Superior temporal gyrus (tissue), 1 donor: ENCODE results near the gene THSD4.
A peak's percentile ranks its signal among the peaks of the same experiment; 100 is the strongest.
"Not testable (repeated sequence)": the region's sequence is repeated elsewhere in the genome, so short reads cannot be mapped to it uniquely, and the experiment has no call there.

Source experiments
- DNase-seq: peaks from one replicate; pipeline ENCODE4 v3.0.0-alpha.2; 2016; ENCODE audit errors: extremely low spot score

The THSD4 gene

DNA sequence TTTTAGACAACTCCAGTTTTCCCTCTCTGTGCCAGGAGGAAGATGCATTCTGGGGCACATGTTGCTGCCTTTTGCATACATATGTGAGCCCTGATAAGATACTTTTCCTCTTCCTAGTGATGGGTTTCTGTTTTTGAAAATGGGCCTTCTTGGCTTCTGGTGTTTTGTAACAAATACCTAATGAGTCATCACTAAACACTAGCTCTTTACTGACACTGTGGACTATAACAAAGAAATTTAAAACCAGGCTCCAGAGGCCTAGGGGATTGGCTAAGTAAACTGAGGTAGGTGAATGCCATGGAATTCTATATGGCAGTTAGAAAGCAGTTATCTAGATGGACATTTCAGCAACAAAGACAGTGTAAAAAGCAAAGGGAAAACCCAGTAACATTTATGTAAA is 601.7 kb downstream of the THSD4 start:
- DNase-seq, result no peak

DNA sequence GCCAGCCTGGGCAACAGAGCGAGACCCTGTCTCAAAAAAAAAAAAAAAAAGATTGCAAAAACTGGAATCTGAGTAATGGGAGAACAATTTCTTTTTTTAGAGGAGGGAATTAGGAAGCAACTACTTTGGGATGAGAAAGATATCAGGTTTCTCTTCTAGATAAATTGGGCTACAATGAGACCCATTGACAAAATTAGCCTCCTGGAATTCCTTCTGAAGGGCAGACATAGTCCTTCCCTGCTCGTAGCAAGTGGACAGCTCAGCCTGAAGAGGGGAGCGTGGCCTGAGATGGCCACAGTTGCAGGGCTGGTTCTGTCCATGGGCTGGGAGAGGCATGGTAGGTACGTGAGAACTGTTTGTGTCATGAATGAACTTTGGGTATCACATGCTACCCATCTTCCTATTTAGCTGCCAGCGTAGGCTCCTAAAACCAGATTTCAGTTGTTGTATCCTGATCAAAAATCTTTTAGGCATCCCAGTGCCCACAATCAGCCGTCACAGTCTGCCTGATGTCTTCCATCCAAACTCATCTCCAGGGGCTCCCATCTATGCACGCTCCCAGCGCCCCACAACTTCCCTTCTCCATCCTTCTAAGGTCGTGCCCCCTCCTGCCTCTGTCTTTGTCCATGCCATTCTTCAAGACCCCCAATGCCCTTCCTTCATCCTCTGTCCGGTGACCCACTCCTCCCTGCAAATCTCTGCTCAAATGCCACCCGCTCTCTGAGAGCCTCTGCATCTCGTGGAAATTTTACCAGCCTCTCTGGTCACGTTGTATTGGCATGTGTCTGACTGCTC is 603.0 kb downstream of the THSD4 start:
- DNase-seq, result no peak

DNA sequence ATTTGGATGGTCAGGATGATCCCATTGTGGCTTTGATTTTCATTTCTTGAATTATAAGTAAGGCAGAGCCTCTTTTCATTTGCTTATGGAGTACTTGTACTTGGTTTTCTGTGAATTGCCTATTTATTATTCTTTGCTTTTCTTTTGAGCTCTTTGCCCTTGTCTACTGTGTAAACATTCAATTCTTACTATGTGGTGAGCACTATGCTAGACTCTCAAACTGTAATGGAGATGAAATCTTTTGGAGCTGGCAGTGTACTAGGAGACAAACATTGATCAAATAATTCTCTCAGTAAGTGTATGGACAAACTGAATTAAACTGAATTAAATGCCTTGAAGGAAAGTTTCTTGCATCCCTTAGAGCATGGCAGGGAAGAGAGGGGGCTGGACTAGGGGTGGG is 608.1 kb downstream of the THSD4 start:
- DNase-seq, result no peak

DNA sequence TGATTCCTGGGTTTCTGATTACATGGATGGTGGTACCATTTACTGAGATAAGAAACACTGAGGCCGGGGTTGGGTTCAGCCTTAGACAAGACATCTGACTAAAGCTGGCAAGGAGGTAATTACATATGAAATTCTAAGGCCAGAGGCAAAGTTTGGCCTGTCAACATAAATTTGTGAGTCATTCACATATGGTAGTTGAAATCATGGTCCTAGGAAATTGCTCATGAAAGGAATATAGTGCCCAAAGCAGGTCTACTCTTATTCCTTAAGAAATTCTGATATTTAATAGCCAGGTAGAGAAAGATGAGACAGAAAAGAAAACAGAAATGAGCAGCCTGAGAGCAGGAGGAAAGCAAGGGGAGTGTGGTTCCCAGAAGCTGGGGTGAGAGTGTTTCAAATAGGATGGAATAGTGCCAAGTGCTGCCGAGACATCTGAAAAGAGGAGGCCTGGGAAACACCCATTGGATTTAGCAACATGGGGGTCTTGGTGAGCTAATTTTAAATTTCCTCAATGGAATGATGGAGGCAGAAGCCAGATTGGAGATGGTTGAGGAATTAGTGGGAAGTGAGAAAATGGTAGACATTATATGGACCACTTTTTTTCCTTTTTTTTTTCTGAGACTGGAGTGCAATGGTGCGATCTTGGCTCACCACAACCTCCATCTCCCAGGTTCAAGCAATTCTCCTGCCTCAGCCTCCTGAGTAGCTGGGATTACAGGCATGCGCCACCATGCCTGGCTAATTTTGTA is 610.1 kb downstream of the THSD4 start:
- DNase-seq, result not testable (repeated sequence)

DNA sequence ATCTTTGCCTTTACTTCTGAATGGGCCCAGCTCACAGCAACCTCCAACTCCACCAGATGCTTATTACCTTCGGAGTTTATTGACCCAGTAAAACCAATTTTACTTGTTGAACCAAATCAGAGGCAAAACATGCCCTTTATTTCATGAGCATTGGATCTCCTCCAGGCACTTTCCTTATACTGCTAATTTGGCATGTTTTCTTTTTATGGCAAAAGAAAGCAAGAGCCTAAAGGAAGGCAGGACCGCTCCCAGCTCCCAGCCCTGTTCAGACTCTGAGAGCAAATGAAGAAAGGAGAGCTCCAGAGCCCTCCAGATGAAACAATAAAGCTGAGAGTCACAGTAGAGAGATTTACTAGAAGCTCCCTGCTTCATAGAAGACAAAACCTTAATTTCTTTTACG is 613.6 kb downstream of the THSD4 start:
- no peak for DNase-seq

DNA sequence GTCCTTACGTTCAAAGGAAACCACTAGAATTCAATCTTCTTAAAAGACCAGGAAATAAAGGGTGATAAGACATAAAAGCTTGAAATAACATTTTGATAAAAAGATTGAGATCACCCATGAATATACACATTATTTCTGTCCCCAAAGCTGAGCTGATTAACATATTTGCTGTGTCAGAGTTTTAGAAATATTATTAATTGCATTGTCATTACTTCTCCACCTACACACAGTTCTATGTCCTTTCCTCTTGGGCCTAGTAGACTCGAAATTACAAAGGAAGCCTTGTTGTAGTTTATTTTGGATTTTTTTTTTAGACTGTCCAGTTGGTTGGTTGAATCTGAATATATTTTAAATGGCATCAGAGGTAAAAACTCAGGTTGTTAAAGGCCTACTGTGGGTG is 614.0 kb downstream of the THSD4 start:
- no peak for DNase-seq

DNA sequence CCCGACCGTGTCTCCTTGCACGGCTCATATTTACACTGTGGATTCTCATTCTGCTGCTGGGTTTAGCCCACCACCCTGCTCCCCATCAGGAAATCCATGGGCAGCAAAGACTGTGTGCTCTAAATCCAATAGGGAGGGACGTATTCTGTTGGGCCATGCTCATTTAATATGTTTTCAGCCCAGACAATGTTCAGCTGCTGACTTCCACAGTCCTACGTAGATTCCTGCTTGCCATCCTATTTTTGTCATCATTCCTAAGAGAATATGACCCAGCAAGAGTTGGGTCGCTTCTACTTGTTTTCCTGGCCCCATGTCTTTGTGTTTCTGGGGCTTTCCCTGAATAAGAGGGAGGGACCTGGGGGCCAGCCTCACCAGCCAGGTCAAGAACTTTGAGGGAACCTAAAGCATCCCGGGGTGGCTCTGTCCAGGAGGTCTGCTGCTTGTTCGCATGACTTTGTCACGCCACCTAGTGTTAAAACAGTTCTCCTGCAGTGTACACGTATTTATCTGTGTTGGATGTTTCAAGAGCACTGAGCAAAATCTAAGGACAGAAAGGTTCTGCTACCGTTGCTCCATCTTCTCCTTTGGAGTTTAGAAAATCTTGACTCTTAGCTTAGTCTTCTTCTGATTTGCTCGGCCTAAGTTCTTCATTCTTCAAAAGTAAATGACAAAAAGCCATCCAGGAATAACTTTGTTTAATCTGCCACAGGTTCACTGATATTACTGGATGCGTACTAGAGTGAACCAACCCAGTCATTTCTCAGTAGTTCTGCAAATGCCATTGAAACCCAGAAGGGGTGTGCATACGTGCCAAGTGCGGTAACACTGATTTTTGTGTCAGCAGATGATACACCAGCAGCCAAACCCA is 615.2 kb downstream of the THSD4 start:
- DNase-seq, result peak; percentile 81

DNA sequence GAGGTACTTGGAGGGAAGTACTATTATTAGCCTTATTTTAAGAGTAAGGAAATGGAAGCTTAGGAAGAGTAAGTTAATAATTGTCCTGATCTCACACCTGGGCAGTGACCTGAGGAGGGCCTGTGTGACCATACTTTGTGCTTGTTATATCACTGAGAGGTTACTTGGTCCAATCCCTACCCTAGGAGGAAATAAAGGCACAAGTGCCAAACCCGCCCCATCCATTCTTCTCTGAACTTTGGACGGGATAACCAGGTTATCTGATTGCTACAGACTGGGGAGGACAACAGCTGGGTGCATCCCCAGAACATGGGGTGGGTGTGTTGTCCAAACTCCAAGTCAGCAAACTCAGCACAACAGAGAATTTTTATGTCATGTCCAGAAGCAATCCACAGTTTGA is 617.4 kb downstream of the THSD4 start:
- no peak for DNase-seq

DNA sequence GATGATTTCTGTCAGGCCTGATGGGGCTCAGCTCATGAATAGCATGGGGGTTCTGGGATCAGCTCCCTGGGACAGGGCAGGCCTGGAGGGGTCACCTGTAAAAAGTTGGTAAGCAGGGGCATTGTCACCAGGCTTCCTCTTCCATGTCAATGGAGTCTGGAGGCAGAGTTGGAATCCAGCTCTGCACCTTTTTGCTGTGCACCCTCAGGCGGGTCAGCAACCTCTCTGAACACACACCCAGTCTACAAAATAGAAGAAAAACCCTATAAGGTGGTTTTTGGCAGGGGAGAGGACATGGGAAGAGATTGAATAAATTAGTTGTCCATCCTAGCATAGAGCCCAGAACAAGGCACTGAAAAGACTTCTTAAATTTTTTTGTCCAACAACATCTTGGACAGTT is 617.9 kb downstream of the THSD4 start:
- DNase-seq, result no peak

DNA sequence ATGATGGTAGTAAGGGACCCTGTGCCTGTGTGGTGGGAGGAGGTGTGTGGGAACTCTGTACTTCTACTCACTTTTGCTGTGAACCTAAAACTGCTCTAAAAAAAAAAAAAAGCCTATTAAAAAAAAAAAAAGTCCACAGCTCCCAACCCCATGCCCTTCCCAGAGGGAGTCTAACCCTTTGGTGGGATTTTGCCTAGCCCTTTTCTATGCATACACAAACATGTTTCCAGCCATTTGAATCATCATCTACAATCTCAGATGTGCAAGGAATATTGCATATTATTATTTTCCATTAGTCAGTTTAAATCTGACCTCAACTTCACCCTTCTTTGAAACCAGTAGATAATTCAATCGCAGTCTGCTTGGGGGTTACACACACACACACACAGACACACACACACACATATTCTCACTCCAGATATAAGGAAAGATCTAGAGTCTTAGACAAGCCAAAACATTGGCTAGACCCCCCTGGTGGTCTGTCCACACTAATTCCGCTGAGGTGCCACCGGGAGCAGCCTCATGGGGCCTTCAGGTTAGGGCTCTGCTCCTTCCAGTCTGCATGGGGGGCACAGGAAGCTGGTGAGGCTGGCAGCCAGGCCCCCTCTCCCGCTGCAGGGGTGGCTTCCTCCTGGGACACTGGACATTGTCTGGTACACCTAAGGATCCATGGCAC is 619.6 kb downstream of the THSD4 start:
- no peak for DNase-seq

DNA sequence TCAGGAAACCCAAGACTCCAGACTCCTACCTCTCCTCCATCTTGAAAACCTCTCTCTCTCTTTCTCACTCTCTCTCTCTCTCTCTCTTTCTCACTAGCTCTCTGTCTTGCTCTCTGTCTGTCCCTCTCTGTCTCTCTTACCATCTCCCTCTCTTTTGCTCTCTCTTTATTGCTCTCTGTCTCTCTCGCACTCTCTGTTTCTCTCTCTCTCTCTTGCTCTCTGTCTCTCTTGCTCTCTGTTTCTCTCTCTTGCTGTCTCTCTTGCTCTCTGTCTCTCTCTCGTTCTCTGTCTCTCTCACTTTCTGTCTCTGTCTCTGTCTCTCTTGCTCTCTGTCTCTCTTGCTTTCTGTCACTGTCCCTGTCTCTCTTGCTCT is 620.1 kb downstream of the THSD4 start:
- no peak for DNase-seq

DNA sequence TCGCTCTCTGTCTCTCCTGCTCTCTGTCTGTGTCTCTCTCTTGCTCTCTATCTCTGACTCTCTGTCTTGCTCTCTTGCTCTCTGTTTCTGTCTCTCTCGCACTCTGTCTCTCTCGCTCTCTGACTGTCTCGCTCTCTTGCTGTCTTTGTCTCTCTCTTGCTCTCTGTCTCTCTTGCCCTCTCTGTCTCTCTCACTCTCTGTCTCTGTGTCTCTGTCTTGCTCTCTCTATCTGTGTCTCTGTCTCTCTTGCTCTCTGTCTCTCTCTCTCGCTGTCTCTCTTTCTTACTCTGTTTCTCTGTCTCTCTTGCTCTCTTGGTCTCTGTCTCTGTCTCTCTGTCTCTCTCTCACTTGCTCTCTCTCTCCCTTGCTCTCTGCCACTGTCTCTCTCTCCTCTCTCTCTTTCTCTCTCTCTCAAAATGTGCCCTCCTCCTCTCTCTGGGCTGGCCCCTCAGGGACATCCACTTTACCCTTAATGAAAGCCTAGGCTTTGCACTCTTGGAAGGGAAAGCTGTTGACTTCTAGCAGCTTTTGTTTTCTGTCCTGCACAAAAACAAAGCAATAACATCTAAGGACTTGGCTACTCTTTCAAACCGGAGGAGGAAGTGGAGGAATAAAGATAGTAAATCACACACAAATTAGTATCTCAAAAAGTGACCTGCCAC is 621.1 kb downstream of the THSD4 start:
- DNase-seq, result no peak

DNA sequence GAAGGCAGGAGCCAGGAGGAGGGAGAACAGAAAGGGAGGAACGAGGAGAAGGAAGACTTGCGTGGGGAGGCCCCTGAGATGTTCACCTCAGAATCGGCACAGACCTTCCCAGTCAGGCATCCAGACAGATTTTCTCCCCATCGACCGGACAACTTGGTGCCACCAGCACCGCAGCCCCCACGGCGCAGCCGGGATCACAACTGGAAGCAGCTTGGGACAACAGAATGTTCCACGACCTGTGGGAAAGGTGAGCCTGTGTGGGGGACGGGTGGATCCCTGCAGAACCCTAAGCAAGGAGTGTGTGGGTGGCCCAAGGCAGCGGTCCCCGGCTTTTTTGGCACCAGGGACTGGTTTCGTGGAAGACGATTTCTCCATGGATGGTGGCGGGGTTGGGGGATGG is 622.5 kb downstream of the THSD4 start:
- no peak for DNase-seq

DNA sequence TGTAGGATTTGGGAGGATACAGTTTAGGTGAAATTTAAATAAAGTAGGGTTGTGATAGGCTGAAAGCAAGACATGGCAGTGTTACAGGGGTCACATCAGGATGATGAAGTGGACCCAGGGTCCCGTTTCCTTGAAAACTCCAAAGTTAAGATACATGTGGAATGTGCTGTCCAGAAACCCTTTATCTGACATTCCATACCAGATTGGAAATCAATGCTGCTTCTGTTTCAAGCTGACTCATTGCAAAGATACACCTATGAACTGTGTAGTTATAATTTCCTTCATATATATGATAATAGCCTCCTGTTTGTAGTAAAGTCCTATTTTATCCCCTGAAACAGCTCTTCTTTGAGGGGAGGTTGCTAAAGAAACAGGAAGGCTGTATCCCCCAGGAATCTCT is 624.1 kb downstream of the THSD4 start:
- DNase-seq, result no peak

DNA sequence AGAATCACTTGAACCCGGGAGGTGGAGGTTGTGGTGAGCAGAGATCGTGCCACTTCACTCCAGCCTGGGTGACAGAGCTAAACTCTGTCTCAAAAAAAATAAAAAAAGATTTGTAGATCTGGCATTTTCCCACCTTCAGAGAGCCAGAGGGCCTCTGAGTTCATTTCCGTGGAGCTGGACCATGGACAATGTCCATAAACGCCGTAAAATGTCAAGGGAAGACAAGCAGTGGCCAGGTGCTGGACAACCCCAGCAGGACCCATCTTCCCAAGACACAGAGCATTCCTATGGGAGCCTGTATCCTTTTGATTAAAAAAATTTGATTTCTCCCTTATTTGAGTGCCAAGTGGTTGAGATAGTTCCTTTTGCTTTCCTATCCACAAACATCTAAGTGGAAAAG is 627.7 kb downstream of the THSD4 start:
- no peak for DNase-seq

DNA sequence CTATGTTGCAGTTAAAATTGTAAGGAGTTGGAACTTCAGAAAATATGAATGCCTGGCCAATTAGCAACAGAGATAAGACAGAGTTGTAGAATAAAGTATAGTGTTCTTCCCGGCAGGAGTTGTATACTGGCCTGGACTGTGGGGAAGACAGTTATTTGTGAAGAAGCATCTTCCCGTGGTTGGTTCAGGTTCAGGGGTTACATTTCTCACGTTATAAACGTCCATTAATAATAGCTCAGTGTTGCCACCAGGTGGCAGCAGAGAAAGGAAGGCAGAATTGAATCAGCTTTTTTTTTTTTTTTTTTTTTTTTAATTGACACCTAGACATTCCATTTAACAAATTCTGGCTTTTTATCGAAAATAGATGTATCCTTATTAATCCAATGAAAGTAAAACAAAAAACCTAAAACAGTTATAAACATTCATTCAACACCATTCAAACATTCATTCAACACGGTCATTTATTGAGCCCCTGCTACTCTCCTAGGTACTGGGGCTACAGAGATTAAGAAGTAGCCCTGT is 628.7 kb downstream of the THSD4 start:
- peak; percentile 78 for DNase-seq

DNA sequence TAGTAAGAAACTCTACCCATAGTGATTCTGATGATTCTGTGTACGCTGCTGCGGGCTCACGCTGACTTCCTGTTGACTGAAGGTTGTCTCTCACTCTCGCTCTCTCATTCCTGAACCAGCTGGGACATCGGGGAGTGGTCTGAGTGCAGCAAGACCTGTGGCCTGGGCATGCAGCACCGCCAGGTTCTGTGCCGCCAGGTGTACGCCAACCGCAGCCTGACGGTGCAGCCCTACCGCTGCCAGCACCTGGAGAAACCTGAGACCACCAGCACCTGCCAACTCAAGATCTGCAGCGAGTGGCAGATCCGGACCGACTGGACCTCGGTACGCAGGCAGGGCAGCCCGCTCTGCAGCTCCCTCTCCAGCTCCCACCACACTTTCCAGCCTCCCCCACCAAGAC is 631.4 kb downstream of the THSD4 start:
- DNase-seq, result no peak

DNA sequence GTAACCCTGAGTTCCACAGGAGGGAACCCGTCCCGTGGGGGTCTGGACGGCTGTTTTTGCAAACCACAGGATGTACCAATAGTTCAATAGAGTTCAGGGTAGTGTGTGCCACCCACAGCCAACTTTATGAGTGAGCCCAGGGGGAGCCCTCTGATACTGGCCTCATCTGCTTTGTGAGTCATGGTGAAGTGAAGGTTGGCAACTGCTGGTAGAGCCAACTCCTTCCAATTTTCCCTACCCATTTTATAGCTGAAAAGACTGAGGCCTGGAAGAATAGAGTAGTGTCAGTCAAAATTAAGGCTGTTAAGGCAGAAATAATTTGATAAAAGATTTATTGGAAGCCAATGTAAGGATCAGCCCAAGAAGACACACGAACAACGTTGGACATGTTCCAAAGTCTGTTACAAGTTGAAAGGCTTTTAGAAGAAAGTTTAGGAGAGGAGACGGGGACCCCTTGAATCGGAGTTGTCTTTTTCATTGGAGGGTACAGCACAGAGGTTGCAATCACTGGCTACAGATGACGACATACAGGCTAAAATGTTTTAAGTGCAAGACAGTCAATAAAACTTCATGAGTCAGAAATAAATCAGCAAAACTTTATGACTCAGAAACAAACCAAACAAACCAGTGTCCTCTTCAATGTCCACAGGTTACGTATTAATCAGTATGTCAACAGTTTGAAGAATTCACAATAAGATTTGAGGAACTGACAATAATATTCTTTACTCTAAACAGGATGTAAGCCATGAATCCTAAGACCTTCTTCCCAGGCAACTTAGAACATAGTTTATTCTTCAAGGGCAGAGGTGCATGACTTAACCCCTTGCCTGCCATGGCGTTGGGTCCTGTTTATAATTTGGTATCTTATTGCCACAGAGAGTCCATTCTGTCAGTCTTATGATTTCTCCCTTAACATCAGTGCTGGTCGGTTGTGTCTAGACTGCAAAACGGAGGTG is 632.1 kb downstream of the THSD4 start:
- DNase-seq, result no peak

DNA sequence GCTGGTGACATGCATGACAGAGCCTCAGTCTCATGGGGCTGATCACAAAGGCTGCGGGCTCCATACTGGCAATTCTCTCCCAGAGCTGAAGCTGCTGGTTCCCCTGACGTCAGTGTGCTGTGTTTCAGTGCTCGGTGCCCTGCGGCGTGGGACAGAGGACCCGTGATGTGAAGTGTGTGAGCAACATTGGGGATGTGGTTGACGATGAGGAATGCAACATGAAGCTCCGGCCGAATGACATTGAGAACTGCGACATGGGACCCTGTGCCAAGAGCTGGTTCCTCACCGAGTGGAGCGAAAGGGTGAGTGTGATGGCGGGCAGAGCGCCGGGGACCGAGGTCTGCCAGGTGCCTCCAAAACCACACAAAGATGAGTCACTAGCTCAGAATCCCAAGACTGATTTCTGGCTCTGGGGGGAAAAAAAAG is 633.0 kb downstream of the THSD4 start:
- DNase-seq, result no peak

DNA sequence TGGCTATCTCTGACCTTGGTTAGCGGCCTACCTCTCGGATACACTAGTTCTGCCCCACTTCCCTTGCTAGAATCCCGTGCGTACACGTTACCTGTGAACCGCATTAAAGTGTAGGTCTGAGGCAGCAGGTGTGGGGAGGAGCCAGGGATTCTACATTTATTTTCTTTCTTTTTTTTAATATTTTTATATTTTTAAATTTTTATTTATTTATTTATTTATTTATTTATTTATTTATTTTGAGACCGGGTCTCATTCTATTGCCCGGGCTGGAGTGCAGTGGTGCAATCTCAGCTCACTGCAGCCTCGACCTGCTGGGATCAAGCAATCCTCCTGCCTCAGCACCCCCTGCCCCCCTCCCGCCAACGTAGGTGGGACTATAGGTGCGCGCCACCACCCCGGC is 634.2 kb downstream of the THSD4 start:
- no peak for DNase-seq
